Stimulated activated naive CD8-positive, alpha-beta T cell treated with anti-CD3 and anti-CD28 coated beads, Interleukin-15, Interleukin-2, amounts not matched to agents 100 ng/mL and 50 ng/mL, for 24 hours (primary cell): ENCODE results near the gene MRM2.

Experiments used
- H3K27ac Mint-ChIP-seq: one replicate; pipeline ENCODE4 v1.8.0; 2021; ENCODE audit warnings: mild to moderate bottlenecking, mixed read lengths
- H3K27me3 Mint-ChIP-seq: one replicate; pipeline ENCODE4 v1.8.0; 2021; ENCODE audit warnings: mixed read lengths
- H3K36me3 Mint-ChIP-seq: one replicate; pipeline ENCODE4 v1.8.0; 2021; ENCODE audit warnings: low read depth, mixed read lengths
- H3K4me1 Mint-ChIP-seq: one replicate; pipeline ENCODE4 v1.8.0; 2021; ENCODE audit warnings: low read depth, mixed read lengths
- H3K4me3 Mint-ChIP-seq: one replicate; pipeline ENCODE4 v1.8.0; 2021; ENCODE audit warnings: mild to moderate bottlenecking, mixed read lengths
- H3K9me3 Mint-ChIP-seq: one replicate; pipeline ENCODE4 v1.8.0; 2021; ENCODE audit warnings: mixed read lengths

The MRM2 gene

GRCh38 chr7:2244404-2244995, 2.5 kb upstream of the MRM2 start:
- Mint-ChIP-seq H3K27ac (no peak overlapping the region), H3K4me1 (peaks cover 40% of the 10 kb centered on the region), H3K27me3 (no peaks in the 10 kb centered on the region)

GRCh38 chr7:2243458-2243857, 1.5 kb upstream of the MRM2 start:
- Mint-ChIP-seq H3K36me3 (peaks cover 29% of the 10 kb centered on the region), H3K4me3 (peak overlapping the region; percentile 93)

More at GRCh38 chr7:2244404-2244995, 2.5 kb upstream of the MRM2 start:
- peaks cover 24% of the 10 kb centered on the region for H3K36me3 Mint-ChIP-seq
- H3K9me3 Mint-ChIP-seq, result no peaks in the 10 kb centered on the region
- H3K4me3 Mint-ChIP-seq, result peak overlapping the region; percentile 5

GRCh38 chr7:2242541-2243429, 780 bp upstream of the MRM2 start:
- H3K27me3 Mint-ChIP-seq, result no peaks in the 10 kb centered on the region
- peak overlapping the region; percentile 93 for H3K27ac Mint-ChIP-seq
- H3K4me3 Mint-ChIP-seq, result peak overlapping the region; percentile 93
- H3K9me3 Mint-ChIP-seq, result no peaks in the 10 kb centered on the region
- H3K36me3 Mint-ChIP-seq, result peaks cover 31% of the 10 kb centered on the region
- H3K4me1 Mint-ChIP-seq, result peaks cover 25% of the 10 kb centered on the region

More at GRCh38 chr7:2243458-2243857, 1.5 kb upstream of the MRM2 start:
- Mint-ChIP-seq H3K27ac (no peak overlapping the region), H3K9me3 (no peaks in the 10 kb centered on the region), H3K27me3 (no peaks in the 10 kb centered on the region), H3K4me1 (peaks cover 31% of the 10 kb centered on the region)

DNA sequence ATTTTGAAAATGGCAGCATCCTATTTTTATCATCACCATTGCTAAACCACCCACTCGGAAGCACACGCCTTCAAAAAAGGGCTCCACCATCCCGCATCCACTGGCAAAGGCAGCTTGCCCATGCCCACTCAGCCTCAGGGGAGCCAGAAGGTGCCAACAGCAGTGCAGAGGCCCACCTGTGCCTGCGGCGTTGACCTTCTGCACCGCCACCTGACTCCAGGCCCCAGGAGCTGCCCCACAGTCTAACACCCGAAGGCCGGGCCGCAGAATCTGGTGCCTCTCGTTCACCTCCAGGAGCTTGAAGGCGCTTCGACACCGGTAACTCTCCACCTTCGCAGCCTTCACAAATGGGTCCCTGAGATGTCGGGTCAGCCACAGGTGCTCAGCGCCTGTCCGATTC, 2.8 kb downstream of the MRM2 start:
- H3K4me1 Mint-ChIP-seq, result peaks cover 35% of the 10 kb centered on the region
- H3K4me3 Mint-ChIP-seq, result no peak overlapping the region
- no peak overlapping the region for H3K27ac Mint-ChIP-seq
- H3K36me3 Mint-ChIP-seq, result peaks cover 44% of the 10 kb centered on the region
- H3K27me3 Mint-ChIP-seq, result no peaks in the 10 kb centered on the region
- H3K9me3 Mint-ChIP-seq, result no peaks in the 10 kb centered on the region

DNA sequence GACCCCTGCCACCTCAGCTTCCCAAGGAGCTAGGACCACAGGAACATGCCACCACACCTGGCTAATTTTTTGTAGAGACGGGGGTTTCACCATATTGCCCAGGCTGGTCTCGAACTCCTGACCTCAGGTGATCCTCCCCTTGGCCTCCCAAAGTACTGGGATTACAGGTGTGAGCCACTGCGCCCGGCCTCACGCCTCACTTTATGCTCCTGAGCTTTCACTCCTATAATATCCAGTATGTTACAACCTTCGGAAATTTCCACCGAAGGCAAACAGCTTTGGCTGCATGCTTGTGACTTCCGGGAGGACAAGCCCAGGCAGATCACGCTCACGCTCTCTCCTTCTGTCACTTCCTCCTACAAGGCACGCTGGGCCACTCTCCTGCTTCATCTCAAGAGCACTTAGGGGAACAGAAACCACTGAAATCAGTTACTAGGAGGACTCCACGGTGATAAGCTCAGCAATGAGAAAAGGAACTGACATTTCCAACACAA, 4.8 kb downstream of the MRM2 start:
- H3K27me3 Mint-ChIP-seq, result no peaks in the 10 kb centered on the region
- peaks cover 42% of the 10 kb centered on the region for H3K4me1 Mint-ChIP-seq
- peak overlapping the region; percentile 2 for H3K4me3 Mint-ChIP-seq
- peak overlapping the region; percentile 76 for H3K27ac Mint-ChIP-seq
- peaks cover 49% of the 10 kb centered on the region for H3K36me3 Mint-ChIP-seq
- H3K9me3 Mint-ChIP-seq, result no peaks in the 10 kb centered on the region

- H3K27me3 Mint-ChIP-seq, result no peaks in the 10 kb centered on the region
- no peaks in the 10 kb centered on the region for H3K9me3 Mint-ChIP-seq
- peak overlapping the region; percentile 58 for H3K4me3 Mint-ChIP-seq
- no peak overlapping the region for H3K27ac Mint-ChIP-seq
- peaks cover 49% of the 10 kb centered on the region for H3K36me3 Mint-ChIP-seq
- H3K4me1 Mint-ChIP-seq, result peaks cover 35% of the 10 kb centered on the region
Observed at GRCh38 chr7:2233926-2234325, 8.1 kb downstream of the MRM2 start.

- peaks cover 35% of the 10 kb centered on the region for H3K4me1 Mint-ChIP-seq
- peaks cover 43% of the 10 kb centered on the region for H3K36me3 Mint-ChIP-seq
- H3K9me3 Mint-ChIP-seq, result no peaks in the 10 kb centered on the region
- peak within 1 kb of the TSS; percentile 92 for H3K4me3 Mint-ChIP-seq
- no peaks in the 10 kb centered on the region for H3K27me3 Mint-ChIP-seq
- peak within 1 kb of the TSS; percentile 91 for H3K27ac Mint-ChIP-seq
Observed at GRCh38 chr7:2232766-2233520, 9.1 kb downstream of the MRM2 start, which contains the start of gene MAD1L1. Gene MAD1L1 (minus strand): TSS chr7:2232945. CDS start chr7:2230133, 2,812 bp downstream.

DNA sequence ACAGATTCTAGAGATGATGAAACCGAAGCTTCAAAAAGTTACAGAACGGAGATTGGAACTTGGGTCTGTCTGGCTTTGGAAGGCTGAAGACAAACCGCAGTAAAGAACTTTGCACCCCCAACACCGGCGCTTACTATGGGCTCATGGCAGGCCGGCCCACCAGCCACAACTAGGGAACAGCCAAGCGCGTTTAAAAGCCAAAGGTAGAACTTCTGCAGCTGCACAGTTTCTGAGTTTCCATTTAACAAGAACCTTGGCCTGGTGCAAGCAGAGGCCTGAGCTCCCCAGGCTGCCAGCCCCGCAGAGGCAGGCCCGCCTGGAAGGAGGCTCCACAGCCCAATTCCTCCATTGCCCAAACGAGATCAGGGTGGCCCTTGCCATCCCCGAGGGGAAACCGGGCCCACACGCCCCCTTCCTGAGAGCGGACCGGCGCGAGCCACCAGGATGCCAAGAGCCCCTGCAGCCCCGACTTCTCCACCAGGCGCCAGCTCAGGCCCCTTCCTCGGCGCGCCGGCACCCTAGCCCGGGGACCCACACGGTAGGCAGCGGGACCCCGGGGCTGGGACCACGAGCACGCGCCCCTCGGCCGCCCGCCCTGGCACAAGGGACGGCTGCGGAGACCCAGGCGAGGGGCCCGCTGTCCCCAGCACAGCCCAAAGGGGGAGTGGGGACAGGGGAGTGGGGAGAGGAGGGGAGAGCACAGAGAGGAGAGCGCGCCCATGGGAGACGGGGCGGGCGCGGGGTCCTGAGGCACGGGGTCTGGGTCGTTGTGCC, 9.8 kb downstream of the MRM2 start:
- Mint-ChIP-seq H3K36me3 (peaks cover 43% of the 10 kb centered on the region), H3K4me1 (peaks cover 29% of the 10 kb centered on the region), H3K27me3 (no peaks in the 10 kb centered on the region), H3K9me3 (no peaks in the 10 kb centered on the region), H3K4me3 (peak overlapping the region; percentile 92), H3K27ac (peak overlapping the region; percentile 38)

- H3K36me3 Mint-ChIP-seq, result peaks cover 39% of the 10 kb centered on the region
- H3K4me1 Mint-ChIP-seq, result peaks cover 23% of the 10 kb centered on the region
- H3K27me3 Mint-ChIP-seq, result no peaks in the 10 kb centered on the region
- H3K9me3 Mint-ChIP-seq, result no peaks in the 10 kb centered on the region
- no peak overlapping the region for H3K4me3 Mint-ChIP-seq
- no peak overlapping the region for H3K27ac Mint-ChIP-seq
Observed at GRCh38 chr7:2230882-2231281, 11.1 kb downstream of the MRM2 start.

- H3K4me1 Mint-ChIP-seq, result peaks cover 23% of the 10 kb centered on the region
- H3K36me3 Mint-ChIP-seq, result peaks cover 40% of the 10 kb centered on the region
- H3K27me3 Mint-ChIP-seq, result no peaks in the 10 kb centered on the region
- no peak overlapping the region for H3K27ac Mint-ChIP-seq
- H3K9me3 Mint-ChIP-seq, result no peaks in the 10 kb centered on the region
- no peak overlapping the region for H3K4me3 Mint-ChIP-seq
Observed at GRCh38 chr7:2230226-2230625, 11.8 kb downstream of the MRM2 start.

- H3K4me1 Mint-ChIP-seq, result peaks cover 23% of the 10 kb centered on the region
- H3K4me3 Mint-ChIP-seq, result no peak overlapping the region
- H3K36me3 Mint-ChIP-seq, result peaks cover 34% of the 10 kb centered on the region
- no peaks in the 10 kb centered on the region for H3K9me3 Mint-ChIP-seq
- no peaks in the 10 kb centered on the region for H3K27me3 Mint-ChIP-seq
- no peak overlapping the region for H3K27ac Mint-ChIP-seq
Observed at GRCh38 chr7:2229467-2229866, 12.5 kb downstream of the MRM2 start.

- H3K4me3 Mint-ChIP-seq, result no peak overlapping the region
- no peaks in the 10 kb centered on the region for H3K9me3 Mint-ChIP-seq
- H3K4me1 Mint-ChIP-seq, result peaks cover 18% of the 10 kb centered on the region
- H3K36me3 Mint-ChIP-seq, result peaks cover 35% of the 10 kb centered on the region
- H3K27ac Mint-ChIP-seq, result no peak overlapping the region
- H3K27me3 Mint-ChIP-seq, result no peaks in the 10 kb centered on the region
Observed at GRCh38 chr7:2228921-2229320, 13.1 kb downstream of the MRM2 start.

GRCh38 chr7:2227699-2228098, 14.3 kb downstream of the MRM2 start:
- Mint-ChIP-seq H3K27me3 (no peaks in the 10 kb centered on the region), H3K9me3 (no peaks in the 10 kb centered on the region), H3K4me1 (peaks cover 10% of the 10 kb centered on the region), H3K36me3 (peaks cover 35% of the 10 kb centered on the region), H3K27ac (no peak overlapping the region), H3K4me3 (no peak overlapping the region)

GRCh38 chr7:2225830-2226229, 16.2 kb downstream of the MRM2 start:
- H3K4me1 Mint-ChIP-seq, result peaks cover 4% of the 10 kb centered on the region
- no peaks in the 10 kb centered on the region for H3K9me3 Mint-ChIP-seq
- no peak overlapping the region for H3K27ac Mint-ChIP-seq
- no peaks in the 10 kb centered on the region for H3K27me3 Mint-ChIP-seq
- H3K36me3 Mint-ChIP-seq, result peaks cover 46% of the 10 kb centered on the region
- no peak overlapping the region for H3K4me3 Mint-ChIP-seq
